ENCODE data around the gene ANKRD50.

The ANKRD50 gene

GRCh38 chr4:124717101-124717500 lies 4.6 kb upstream of the ANKRD50 start:
- H3F3A ChIP-seq (ENCODE audit: insufficient read depth, low read length), result peaks cover 12% of the 10 kb centered on the region; the same call in 1 of the 2 replicates
- DNase-seq, result no peak
- H3K79me2 ChIP-seq (ENCODE audit: low read length), result no peaks in the 10 kb centered on the region
- no peaks in the 10 kb centered on the region for H3K9me3 ChIP-seq (replicated peaks; ENCODE audit: insufficient read depth, low read length)
- 0 out of 2 replicates have a peak, but pooled peaks cover 4% of the 10 kb centered on the region for H3K4me1 ChIP-seq (ENCODE audit: low read length)
- TF ChIP-seq EZH2phosphoT487 (IDR thresholded peaks at IDR 0.05; ENCODE audit: low read length) (no peak), CTCF (IDR thresholded peaks at IDR 0.05; ENCODE audit: low read length) (no peak), EZH2 (optimal IDR thresholded peaks at IDR 0.05; ENCODE audit: low read depth, low read length) (no peak)
- H4K20me1 ChIP-seq (ENCODE audit: insufficient read depth, low read length), result no peaks in the 10 kb centered on the region
- no peaks in the 10 kb centered on the region for H3K9me2 ChIP-seq (replicated peaks; ENCODE audit: insufficient read depth, low read length)
- H2AFZ ChIP-seq (ENCODE audit: low read length), result no peak overlapping the region
- no peak overlapping the region for H3K27ac ChIP-seq (ENCODE audit: low read length)
- H3K9ac ChIP-seq (ENCODE audit: low read length), result no peak overlapping the region
- no peak overlapping the region for H3K4me2 ChIP-seq (ENCODE audit: low read depth, low read length)
- no peaks in the 10 kb centered on the region for H3K27me3 ChIP-seq (replicated peaks; ENCODE audit: insufficient read depth, low read length)
- no peak overlapping the region for H3K4me3 ChIP-seq (ENCODE audit: low read length)
- no peaks in the 10 kb centered on the region for H3K36me3 ChIP-seq (replicated peaks; ENCODE audit: insufficient read depth, low read length)

DNA sequence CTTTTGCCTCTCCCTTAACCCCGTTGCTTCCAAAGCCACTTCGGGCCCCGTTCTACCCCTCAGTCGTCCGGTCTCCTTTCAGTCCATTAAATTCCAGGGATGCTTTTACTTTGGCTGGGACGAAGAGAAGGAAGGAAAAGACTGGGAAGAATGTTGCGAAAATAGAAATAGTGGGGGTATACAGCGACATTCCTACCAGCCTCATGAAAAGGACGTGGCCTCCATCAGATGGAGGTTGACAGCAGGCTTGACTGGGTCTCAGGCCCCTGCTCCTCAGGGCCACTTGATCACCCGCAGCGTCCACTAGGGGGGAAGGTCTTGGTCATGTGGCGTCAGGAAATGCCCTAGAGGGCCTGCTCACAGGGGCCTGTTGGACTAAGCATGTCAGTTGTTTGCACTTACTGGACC lies 657 bp upstream of the ANKRD50 start:
- peaks cover 11% of the 10 kb centered on the region; the same call in 1 of the 2 replicates for H3K4me1 ChIP-seq (ENCODE audit: low read length)
- peak overlapping the region; percentile 95 for H3K4me2 ChIP-seq (ENCODE audit: low read depth, low read length)
- peak overlapping the region; percentile 69 for H3K27ac ChIP-seq (ENCODE audit: low read length)
- H3K4me3 ChIP-seq (ENCODE audit: low read length), result peak overlapping the region; percentile 68
- no peaks in the 10 kb centered on the region for H4K20me1 ChIP-seq (ENCODE audit: insufficient read depth, low read length)
- peak overlapping the region; percentile 94 for H2AFZ ChIP-seq (ENCODE audit: low read length)
- TF ChIP-seq EZH2 (optimal IDR thresholded peaks at IDR 0.05; ENCODE audit: low read depth, low read length) (no peak), CTCF (IDR thresholded peaks at IDR 0.05; ENCODE audit: low read length) (peak; percentile 52), EZH2phosphoT487 (IDR thresholded peaks at IDR 0.05; ENCODE audit: low read length) (no peak)
- no peaks in the 10 kb centered on the region for H3K36me3 ChIP-seq (replicated peaks; ENCODE audit: insufficient read depth, low read length)
- no peaks in the 10 kb centered on the region for H3K9me2 ChIP-seq (replicated peaks; ENCODE audit: insufficient read depth, low read length)
- H3K9ac ChIP-seq (ENCODE audit: low read length), result peak overlapping the region; percentile 67
- peaks cover 14% of the 10 kb centered on the region; the same call in 1 of the 2 replicates for H3F3A ChIP-seq (ENCODE audit: insufficient read depth, low read length)
- no peaks in the 10 kb centered on the region for H3K27me3 ChIP-seq (replicated peaks; ENCODE audit: insufficient read depth, low read length)
- peaks cover 26% of the 10 kb centered on the region for H3K79me2 ChIP-seq (ENCODE audit: low read length)
- no peaks in the 10 kb centered on the region for H3K9me3 ChIP-seq (replicated peaks; ENCODE audit: insufficient read depth, low read length)
- DNase-seq, result peak; percentile 66

DNA sequence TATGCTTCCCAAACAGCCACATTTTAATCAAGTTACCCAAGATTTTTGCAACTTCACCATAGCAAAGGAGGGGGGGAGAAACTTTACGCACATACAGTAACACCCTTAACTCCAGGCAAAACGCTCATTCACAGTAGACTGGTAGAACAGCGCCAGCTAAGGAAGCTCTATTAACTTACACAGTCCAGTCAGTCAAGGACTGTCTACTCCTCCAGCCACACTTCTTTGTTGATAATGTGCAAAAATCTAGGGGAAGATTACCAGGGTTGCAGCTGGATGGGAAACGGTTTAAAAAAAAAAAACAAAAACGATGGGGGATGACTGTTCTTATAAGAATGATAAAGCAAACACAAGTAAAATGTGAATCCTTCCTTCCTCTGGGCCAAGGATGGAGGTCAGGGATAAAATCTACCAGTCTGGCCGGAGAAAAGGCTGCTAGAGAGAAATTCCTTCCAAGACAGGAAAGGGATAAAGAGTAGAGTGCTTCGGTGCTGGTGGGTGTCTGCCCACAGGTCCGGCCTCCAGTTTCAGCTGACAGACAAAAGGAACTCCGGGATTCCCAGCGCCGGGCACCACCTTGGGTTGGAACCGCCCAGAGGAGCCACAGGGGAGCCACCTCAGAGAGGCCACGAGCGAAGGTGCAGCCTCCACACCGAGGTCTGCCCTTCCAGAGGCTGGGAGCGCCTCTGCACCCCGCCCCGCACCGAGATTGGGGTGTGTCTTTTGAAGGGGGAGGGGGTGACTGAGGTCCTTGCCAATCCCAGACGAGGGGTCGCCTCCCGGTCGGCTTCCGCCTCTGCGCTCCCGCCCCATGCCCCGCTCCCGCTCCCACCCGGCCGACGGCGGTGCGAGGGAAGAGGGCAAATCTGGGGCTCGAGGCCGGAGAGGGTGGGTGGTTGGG lies 811 bp downstream of the ANKRD50 start:
- DNase-seq, result peak; percentile 57
- peaks cover 26% of the 10 kb centered on the region for H3K79me2 ChIP-seq (ENCODE audit: low read length)
- no peaks in the 10 kb centered on the region for H3K27me3 ChIP-seq (replicated peaks; ENCODE audit: insufficient read depth, low read length)
- peak overlapping the region; percentile 62; the same call in 1 of the 2 replicates for H3K27ac ChIP-seq (ENCODE audit: low read length)
- peaks cover 11% of the 10 kb centered on the region; the same call in 1 of the 2 replicates for H3K4me1 ChIP-seq (ENCODE audit: low read length)
- peaks cover 14% of the 10 kb centered on the region; the same call in 1 of the 2 replicates for H3F3A ChIP-seq (ENCODE audit: insufficient read depth, low read length)
- no peaks in the 10 kb centered on the region for H3K9me2 ChIP-seq (replicated peaks; ENCODE audit: insufficient read depth, low read length)
- no peaks in the 10 kb centered on the region for H3K36me3 ChIP-seq (replicated peaks; ENCODE audit: insufficient read depth, low read length)
- no peaks in the 10 kb centered on the region for H3K9me3 ChIP-seq (replicated peaks; ENCODE audit: insufficient read depth, low read length)
- peak overlapping the region; percentile 84 for H2AFZ ChIP-seq (ENCODE audit: low read length)
- H3K4me3 ChIP-seq (ENCODE audit: low read length), result peak overlapping the region; percentile 84
- peak overlapping the region; percentile 59 for H3K4me2 ChIP-seq (ENCODE audit: low read depth, low read length)
- TF ChIP-seq EZH2 (optimal IDR thresholded peaks at IDR 0.05; ENCODE audit: low read depth, low read length), result no peak
- peak; percentile 27 for TF ChIP-seq CTCF (IDR thresholded peaks at IDR 0.05; ENCODE audit: low read length)
- TF ChIP-seq EZH2phosphoT487 (IDR thresholded peaks at IDR 0.05; ENCODE audit: low read length), result no peak
- no peaks in the 10 kb centered on the region for H4K20me1 ChIP-seq (ENCODE audit: insufficient read depth, low read length)
- H3K9ac ChIP-seq (ENCODE audit: low read length), result peak overlapping the region; percentile 74; the same call in 1 of the 2 replicates
